HEK293T (cell line): ENCODE measurements around the gene CYP26B1.

Experiments
- BHLHE40 ChIP-seq: fragments of 450-650 bp; IDR thresholded peaks from 2 replicates; pipeline ENCODE4 v1.6.1; 2016; ENCODE audit warnings: mild to moderate bottlenecking, moderate library complexity, borderline replicate concordance
- CTBP1 ChIP-seq: fragments of 450-650 bp; IDR thresholded peaks from 2 replicates; pipeline ENCODE4 v1.6.1; 2016; ENCODE audit warnings: borderline replicate concordance
- ELF4 ChIP-seq: fragments of 450-650 bp; IDR thresholded peaks from 2 replicates; pipeline ENCODE4 v1.6.1; 2017; ENCODE audit warnings: antibody characterized with exemption
- FOXK2 ChIP-seq: fragments of 450-650 bp; IDR thresholded peaks from 2 replicates; pipeline ENCODE4 v1.6.1; 2016; ENCODE audit warnings: mild to moderate bottlenecking
- FOXM1 ChIP-seq: fragments of 450-650 bp; IDR thresholded peaks from 2 replicates; pipeline ENCODE4 v1.6.1; 2017; ENCODE audit warnings: mild to moderate bottlenecking, borderline replicate concordance
- HDGF ChIP-seq: fragments of 450-650 bp; IDR thresholded peaks from 2 replicates; pipeline ENCODE4 v1.6.1; 2017; ENCODE audit warnings: antibody characterized with exemption, borderline replicate concordance
- L3MBTL2 ChIP-seq: fragments of 450-650 bp; conservative IDR thresholded peaks from 2 replicates; pipeline ENCODE4 v1.6.1; 2016; ENCODE audit warnings: mild to moderate bottlenecking
- LEF1 ChIP-seq: fragments of 450-650 bp; IDR thresholded peaks from 2 replicates; pipeline ENCODE4 v1.6.1; 2017; ENCODE audit warnings: mild to moderate bottlenecking, borderline replicate concordance
- PKNOX1 ChIP-seq: fragments of 450-650 bp; IDR thresholded peaks from 2 replicates; pipeline ENCODE4 v1.6.1; 2016
- SP1 ChIP-seq: fragments of 450-650 bp; IDR thresholded peaks from 2 replicates; pipeline ENCODE4 v1.6.1; 2017
- SUZ12 ChIP-seq: fragments of 450-650 bp; IDR thresholded peaks from 2 replicates; pipeline ENCODE4 v1.6.1; 2016; ENCODE audit warnings: mild to moderate bottlenecking
- TARDBP ChIP-seq: fragments of 450-650 bp; IDR thresholded peaks from 2 replicates; pipeline ENCODE4 v1.6.1; 2016

DNA sequence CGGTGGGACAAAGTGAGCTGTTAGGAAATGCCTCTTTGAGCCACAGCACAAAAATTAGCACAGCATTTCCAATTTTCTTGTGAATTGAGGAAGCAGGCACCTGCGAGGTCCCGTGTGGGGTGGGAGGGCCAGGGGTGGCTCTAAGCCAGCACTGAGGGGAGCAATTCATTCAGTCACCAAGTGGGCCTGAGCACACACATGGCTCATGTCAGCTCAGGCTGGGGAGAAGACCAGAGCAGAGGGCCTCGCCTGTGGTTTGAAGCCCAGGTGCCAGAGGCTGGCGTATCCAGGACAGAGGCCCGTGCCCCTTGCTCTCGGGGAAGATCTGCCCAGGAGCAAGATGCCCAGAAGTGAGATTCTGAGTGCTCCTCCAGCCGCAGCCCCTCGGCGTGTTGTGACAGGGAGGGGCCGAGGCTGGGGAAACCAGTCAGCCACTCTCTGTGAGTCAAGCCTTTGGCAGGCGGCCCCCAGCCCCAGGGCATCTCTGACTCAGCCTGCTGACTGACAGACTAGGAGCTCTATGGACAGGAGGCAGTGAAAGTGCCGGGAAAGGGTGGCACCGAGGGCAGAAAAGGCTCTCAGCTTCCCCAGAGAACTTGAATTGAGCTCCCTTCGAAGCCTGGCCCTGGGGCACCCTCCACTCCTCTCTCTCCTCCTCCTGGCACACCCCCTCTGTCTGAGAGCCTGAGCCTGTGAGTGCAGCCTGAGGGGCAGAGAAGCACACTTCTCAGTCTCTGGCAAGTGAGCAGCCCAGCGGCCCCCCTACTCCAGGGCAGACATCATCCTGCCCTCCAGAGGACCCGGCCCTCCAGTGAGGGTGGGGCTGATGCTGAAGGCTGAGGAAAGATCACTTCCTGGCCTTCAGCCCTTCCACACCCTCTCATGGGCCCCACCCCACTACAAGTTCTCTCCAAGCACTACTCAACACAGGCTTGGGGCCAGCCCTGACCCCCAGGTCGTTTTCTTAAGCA lies 32.3 kb downstream of the CYP26B1 start:
- no peak for TF ChIP-seq L3MBTL2
- TF ChIP-seq TARDBP, result no peak
- TF ChIP-seq SP1, result no peak
- TF ChIP-seq SUZ12, result no peak
- no peak for TF ChIP-seq FOXM1
- no peak for TF ChIP-seq FOXK2
- TF ChIP-seq CTBP1, result no peak
- TF ChIP-seq HDGF, result no peak
- TF ChIP-seq ELF4, result no peak
- TF ChIP-seq BHLHE40, result no peak
- no peak for TF ChIP-seq LEF1
- no peak; the same call in 1 of the 2 replicates for TF ChIP-seq PKNOX1
